ENCODE measurements around the gene PIGV.
A peak's percentile ranks its signal among the peaks of the same experiment; 100 is the strongest.

PIGV gene

DNA sequence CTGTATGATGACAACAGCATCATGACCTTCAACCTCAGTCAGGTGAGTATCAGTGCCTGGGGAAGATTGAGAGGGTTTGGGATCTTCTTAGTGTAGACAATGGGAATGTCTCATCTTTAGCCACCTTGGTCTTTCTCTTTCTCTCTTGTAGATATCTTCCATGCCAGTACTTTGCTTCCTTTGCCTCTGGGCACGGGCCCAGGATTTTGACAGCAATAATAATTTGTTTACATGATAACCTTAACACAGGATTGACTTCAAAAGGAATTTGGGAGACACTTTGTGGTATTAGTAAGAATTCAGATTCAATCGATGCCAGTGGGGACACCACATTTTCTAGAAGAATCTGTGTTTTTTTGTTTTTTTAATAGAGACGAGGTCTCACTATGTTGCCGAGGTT lies 12.1 kb upstream of the PIGV start:
- no peak for DNase-seq

DNA sequence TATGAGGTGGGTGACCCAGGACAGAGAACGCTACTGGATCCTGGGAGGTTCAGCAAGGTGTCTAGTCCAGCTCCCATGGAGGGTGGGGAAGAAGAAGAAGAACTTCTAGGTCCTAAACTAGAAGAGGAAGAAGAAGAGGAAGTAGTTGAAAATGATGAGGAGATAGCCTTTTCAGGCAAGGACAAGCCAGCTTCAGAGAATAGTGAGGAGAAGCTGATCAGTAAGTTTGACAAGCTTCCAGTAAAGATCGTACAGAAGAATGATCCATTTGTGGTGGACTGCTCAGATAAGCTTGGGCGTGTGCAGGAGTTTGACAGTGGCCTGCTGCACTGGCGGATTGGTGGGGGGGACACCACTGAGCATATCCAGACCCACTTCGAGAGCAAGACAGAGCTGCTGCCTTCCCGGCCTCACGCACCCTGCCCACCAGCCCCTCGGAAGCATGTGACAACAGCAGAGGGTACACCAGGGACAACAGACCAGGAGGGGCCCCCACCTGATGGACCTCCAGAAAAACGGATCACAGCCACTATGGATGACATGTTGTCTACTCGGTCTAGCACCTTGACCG lies 8.6 kb upstream of the PIGV start:
- DNase-seq = no peak

DNA sequence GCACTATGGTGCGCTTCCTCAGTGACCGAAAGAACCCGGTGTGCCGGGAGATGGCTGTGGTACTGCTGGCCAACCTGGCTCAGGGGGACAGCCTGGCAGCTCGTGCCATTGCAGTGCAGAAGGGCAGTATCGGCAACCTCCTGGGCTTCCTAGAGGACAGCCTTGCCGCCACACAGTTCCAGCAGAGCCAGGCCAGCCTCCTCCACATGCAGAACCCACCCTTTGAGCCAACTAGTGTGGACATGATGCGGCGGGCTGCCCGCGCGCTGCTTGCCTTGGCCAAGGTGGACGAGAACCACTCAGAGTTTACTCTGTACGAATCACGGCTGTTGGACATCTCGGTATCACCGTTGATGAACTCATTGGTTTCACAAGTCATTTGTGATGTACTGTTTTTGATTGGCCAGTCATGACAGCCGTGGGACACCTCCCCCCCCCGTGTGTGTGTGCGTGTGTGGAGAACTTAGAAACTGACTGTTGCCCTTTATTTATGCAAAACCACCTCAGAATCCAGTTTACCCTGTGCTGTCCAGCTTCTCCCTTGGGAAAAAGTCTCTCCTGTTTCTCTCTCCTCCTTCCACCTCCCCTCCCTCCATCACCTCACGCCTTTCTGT lies 7.3 kb upstream of the PIGV start:
- no peak for DNase-seq

DNA sequence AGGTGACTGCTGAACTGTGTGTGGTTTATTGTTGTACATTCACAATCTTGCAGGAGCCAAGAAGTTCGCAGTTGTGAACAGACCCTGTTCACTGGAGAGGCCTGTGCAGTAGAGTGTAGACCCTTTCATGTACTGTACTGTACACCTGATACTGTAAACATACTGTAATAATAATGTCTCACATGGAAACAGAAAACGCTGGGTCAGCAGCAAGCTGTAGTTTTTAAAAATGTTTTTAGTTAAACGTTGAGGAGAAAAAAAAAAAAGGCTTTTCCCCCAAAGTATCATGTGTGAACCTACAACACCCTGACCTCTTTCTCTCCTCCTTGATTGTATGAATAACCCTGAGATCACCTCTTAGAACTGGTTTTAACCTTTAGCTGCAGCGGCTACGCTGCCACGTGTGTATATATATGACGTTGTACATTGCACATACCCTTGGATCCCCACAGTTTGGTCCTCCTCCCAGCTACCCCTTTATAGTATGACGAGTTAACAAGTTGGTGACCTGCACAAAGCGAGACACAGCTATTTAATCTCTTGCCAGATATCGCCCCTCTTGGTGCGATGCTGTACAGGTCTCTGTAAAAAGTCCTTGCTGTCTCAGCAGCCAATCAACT lies 6.4 kb upstream of the PIGV start:
- no peak for DNase-seq

DNA sequence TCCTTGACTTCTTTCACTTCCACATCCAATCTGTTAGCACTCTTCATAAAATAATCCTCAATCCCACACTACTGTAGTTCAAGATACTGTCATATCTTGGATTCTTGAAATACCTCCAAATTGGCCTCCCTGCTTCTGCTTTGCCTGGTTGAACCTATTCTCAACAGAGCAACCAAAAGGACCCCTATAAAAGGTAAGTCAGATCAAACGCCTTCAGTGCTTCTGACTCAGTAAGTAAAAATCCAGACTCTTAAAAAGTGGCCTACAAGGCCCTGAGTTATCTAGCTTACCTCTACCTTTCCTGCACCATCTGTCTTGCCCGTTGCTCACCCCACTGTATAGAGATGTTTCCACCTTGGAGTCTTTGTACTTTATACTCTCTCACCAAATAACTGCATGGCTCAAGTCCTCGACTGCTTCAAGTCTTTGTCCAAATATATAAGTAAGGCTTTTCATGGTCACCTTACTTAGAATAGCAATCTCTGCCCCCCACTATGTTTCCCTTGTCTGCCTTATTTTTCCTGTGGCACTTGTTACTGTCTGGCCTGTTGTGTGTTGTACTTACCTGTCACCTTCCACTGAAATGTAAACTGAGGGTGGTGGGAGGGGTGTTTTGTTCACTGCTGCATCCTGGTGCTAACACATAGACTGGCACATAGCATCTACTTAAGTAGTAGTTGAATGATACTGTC lies 5.1 kb upstream of the PIGV start:
- no peak for DNase-seq

DNA sequence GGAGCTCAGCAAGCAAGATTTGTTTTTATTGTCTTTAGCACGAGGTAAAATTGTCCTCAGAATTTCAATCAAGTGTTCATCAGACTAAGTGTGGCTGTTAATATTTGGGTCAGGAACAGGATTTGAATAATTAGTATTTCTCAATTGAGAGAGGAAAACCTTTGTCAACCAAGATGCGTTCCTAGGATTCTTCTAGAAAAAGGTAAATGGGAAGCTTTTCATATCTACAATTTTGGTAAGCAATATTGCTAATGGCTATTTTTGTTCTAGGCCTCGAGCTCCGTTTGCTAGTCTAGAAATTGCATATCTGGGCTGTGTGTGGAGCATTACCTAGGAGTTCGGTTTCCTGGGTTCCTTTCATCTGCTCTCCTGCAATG lies 4.1 kb upstream of the PIGV start:
- DNase-seq = no peak

DNA sequence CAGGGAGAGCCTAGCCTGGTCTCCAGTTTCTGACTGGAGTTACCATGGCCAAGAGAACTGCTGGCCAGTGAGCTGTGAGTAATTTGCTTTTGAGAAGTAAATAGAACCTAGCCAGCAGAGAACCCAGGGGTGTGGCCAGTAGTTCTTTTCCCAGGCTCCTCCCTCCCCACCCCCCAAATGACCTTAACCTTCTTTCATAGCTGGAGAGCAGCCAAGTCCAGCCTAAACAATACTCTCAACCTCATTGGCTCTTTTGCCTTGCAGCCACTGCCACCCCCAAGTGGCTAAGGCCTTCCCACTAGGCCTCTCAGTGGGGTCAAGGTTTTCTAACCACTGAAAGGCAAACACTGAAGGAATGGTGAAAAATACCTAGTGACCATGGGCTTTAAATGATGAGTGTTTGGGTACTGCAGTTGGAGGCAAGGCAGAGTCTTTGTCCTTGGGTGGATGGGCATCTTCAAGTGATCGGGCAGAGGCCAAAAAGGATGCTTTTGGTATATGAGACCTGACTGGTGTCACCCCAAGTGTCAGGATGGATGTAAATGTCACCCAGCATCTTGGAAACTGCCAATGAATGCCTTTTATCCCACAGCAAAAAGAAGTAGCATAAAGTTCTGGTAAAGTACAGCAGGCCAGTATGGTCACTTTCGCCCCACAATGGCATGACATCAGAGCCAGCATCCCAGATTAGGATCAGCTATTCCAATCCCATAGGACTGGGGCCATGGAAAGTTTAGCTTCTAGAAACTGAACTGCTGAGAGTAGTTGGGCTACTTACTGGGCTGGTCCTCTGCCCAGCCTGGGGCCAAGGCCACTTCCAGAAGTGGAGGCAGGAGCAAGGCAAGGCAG lies 3.5 kb upstream of the PIGV start:
- DNase-seq = no peak

DNA sequence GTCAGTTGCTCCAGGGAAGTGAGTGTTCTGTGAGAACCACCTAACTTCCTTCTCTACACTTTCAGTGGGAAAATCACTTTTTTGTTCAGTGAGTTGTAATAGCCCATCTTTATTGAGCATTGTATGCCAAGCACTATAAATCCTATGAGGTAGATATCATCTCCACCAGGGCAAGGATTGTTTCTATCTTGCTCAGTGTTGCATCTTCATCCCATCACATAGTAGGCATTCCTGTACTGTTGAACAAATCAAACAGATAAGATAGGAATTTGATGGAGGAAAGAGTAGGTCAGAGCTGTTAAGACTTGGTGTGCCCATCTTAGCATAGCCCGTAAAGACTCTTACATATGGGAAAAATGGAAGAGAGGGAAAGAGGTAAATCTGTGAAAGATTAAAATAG lies 2.9 kb upstream of the PIGV start:
- no peak for DNase-seq

DNA sequence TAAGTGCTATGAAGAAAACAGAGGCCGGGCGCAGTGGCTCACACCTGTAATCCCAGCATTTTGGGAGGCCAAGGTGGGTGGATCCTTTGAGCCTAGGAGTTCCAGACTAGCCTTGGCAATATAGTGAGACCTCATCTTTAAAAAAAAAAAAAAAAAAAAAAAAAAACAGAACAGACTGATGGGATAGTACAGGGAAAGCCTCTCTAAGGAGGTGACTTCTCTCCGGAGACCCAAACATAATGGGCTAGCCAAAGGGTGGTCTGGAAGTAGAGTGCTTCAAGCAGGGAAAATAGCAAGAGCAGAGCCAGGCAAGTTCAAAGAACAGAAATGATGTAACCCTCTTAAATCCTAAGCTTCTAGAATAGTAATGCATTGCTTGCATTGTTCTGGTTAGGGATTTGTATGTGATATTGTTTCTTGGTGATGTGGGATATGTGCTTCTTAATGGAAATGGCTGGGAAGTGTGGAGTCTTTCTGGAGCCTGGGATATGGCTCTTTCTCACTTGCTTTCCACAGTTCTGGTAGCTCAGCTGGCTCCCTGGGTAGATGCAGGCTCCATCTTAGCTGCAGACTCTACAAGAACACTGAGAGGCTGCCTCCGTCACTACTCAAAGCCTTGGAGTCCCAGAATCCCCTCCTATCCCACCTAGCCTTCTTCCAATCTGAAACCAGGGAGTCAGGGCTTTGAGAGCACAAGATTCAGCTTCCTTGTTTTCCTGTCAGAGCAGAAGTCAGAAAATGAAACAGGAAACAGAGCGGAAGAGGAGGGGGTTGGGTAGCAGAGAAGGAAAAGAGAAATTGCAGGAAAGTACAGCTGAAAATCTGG lies 1.9 kb upstream of the PIGV start:
- peak; percentile 20 for DNase-seq

DNA sequence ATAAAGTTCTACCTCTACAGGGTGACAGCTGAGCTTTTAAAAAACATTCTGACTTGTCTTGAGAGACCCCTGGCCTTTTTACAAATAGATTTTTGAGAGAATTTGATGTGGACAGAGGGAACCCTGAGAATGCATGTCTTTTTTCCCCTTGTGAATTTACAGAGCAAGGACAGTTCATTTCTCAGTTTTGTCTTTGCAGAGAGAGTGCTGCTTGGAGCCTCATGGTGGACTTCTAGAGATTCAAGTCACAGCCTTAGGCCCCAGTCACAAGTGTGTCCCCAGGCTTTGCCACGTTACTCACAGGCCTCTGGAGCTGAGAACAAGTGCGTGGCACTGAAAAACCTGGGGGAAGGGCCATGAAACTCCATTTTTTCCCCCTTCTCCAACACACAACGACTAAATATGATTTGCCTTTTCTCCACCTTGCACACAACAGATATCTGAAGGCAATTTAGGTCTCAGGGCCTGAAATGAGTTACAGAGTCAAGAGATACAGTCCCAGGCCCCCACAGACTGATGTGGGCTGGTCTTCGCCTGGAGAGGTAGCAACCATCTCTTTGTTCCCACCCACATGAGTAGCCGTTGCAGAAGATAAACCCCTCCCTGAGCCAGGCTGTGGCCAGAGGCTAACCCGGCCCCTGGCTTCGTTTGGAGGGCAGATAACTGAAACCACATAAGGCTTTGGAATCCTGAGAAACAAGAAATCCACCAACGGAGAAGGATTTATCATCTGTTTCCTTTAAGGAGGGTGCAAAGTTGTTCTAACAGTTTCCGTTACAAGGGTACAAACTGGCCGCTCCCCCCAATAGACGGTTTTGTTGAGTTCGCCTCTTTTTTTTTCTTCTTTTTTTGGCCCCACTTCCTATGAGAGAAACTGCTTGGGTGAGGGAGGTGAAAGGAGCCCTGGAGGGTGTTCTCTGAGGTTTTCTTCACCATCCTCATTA lies 1.0 kb upstream of the PIGV start:
- peak; percentile 63 for DNase-seq

DNA sequence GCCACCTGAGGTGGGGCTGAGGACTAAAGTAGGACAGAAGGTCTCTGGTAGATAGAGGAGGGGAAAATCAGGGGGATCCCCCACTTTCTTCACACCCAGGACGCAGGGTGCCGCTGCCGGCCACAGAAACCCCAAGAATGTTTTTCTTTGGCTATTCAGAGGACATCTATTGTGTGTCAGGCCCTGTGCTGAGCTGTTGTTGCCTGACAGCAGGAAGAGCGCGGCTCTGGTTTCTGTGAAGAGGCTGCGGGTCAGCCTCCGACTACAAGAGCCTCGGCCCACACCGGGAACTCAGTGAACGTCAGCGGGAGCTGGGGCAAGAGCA lies 407 bp upstream of the PIGV start:
- DNase-seq = peak; percentile 92

DNA sequence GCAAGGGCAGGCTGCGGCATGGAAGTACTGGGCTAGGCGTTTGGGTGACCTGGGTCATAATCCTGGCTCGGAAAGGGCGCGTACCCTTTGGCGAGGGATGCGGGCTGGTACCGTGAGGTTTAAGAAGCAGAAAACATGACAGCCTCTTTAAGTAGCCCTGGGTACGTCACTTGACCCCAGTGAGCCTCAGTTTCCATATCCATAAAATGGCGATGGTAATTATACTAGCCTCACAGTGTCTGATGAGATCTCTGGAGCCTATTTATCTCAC lies 700 bp downstream of the PIGV start:
- peak; percentile 36 for DNase-seq

DNA sequence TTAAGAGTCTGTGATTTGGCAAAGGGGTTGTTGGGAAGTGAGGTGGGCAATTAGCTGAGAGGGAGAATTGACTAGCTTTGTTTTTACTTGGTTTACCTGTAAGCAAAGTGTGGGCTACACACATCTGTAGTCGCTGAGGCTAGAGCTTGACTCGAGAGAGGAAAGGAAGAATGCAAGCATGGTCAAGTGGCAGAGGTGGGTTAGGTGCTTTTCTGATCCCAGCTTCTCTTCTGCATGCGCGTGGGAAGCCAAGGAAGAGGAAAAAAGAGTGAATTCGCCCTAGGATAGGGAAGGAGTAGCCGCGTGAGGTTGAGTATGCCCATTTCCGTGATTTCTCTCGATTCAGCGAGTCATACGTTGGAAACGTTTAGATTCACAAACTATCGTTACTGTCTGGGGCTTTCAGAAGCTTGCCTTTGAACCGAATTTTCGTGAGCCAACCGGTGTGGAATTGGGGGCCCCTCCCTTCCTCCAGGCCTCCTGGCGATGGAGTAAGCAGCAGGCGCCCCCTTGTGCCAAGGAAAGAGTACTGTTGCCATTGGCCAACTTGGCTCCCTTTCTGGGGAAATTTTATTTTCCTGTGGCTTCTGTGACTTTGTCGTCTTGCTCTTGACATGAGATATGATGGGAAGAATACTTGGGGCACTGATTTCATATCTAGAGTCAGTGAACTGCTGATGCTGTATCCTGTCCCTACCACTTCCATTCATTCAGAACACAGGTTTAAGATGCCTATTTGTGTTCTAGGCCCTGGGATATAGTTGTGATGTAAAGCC lies 1.3 kb downstream of the PIGV start:
- peak; percentile 94 for DNase-seq

DNA sequence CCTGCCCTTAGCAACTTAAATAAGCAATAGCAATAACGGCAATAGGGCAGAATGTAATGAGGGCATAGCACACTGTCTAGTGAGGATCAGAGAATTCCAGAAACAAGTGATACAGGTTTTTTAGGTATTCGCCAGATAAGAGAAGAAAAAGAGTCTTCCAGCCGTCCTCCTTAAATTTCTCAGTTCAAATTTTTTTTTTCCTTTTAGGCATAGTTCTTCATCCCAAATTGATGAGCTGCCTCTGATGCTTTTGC lies 1.8 kb downstream of the PIGV start:
- no peak for DNase-seq

DNA sequence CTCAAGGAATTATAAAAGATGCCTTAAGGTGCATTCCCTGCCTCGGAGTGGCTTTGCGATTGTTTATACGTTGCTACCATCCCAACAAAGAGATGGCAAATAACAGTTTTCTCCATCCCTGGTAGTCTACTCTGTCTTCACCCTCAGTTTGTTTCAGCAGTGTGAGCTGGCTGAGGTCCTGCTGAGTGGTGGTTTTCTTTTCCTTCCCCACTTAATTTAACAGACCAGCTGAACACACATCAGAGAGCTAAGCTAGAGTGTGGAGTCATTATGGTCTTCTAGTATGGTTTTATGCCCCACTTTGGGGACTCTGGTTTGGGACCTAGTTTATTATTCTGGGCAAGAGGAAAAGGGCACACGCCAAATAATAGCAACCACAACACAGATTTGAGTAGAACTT lies 2.2 kb downstream of the PIGV start:
- DNase-seq = peak; percentile 80

DNA sequence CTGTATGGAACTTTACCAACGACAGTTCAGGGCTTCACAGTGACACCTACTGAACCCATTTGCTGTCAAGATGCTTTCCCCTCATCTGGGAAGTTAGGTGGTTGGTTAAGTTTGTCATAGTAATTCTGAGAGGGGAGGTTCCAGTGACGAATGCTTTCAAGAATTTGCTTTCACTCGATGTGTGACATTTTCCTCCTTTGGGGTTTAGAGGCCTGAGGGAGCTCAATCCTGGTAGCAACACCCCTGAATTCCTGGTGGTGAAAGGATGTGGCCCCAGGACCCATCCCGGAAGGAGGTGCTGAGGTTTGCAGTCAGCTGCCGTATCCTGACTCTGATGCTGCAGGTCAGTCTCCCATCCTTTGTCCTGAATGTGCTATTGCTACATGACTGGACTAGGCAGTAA lies 2.8 kb downstream of the PIGV start:
- peak; percentile 90 for DNase-seq

DNA sequence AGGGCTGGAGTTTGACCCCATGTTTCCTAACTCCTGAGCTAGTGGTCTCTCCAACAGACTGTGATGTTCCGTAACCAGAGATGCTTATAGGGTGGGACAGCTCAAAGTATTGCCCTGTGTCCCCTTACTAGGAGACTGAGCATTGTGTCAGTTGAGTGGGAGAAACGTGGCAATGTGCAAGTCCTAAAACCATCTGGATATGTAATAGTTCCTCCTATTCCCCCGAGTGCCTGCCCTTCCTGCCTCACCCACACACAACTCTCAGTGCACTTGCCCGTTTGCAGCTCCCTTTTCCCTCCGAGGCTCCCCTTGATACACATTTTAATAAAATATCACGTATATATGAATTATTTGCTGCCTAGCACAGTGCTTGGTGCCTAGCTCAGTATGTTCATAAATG lies 3.4 kb downstream of the PIGV start:
- no peak for DNase-seq

DNA sequence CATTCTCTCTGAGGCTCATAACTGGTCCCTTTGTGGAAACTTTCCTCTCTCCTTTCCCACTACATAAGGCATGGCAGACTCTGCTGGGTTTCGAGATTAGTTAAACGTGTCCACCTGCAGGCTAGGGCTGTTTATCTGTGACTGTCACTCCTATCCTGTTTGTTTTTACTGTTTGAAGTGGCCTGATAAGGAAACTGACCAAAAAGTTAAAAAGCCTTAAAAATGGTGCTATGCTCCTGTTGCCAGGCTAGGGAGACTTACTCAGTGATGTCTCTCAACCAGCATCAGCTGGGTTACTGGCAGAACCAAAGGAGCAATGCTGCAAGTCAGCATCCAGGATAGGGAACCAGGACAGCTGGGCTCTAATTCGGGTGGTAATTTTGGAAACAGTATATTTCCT lies 3.9 kb downstream of the PIGV start:
- DNase-seq = no peak

DNA sequence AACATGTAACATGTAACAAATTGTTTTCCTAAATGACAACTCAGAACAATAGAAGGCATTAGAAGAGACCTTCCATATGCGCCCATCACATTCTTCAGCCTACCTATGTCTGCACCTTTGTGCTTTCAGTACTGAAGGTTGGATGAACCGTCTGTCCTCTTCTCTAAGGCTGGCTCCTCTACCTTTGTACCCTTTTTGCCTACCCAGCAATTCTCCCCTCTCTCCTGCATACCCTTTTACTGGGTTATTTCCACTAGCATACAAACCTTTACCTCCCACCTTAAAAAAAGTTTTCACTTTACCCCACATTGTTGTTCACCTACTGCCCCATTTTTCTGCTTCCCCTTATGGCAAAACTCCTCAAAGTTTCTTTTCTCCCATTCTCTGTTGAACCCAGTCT lies 5.2 kb downstream of the PIGV start:
- DNase-seq = no peak

DNA sequence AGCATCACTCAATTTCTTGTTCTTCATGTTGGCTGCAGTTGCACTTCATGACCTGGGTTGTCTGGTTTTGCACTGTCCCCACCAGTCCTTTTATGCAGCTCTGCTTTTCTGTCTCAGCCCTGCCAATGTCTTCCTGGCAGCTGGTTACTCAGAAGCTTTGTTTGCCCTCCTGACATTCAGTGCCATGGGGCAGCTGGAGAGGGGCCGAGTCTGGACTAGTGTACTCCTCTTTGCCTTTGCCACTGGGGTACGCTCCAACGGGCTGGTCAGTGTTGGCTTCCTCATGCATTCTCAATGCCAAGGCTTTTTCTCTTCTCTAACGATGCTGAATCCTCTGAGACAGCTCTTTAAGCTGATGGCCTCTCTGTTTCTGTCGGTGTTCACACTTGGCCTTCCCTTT lies 6.6 kb downstream of the PIGV start:
- DNase-seq = no peak

DNA sequence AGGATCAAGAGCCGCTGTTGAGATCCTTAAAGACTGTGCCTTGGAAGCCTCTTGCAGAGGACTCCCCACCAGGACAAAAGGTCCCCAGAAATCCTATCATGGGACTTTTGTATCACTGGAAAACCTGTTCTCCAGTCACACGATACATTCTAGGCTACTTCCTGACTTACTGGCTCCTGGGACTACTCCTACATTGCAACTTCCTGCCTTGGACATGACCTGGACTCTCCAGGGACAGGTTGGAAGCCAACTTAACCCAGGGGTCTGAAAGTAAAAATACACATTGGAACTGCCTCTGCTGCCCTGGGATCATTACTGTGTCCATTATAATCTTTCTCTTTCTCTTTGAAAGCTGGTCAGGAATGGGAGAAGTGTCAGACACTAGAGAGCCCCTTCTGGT lies 9.9 kb downstream of the PIGV start:
- no peak for DNase-seq

Measured in activated CD4-positive, alpha-beta T cell treated with anti-CD3 and anti-CD28 coated beads, Interleukin-10, Interleukin-2, amounts not matched to agents 100 ng/mL and 50 ng/mL, durations not matched to agents 16 hours and 8 hours (primary cell).